Measurements from ENCODE around the gene PWWP2B. TPM values are rescaled to one million over a fixed set of nuclear protein-coding genes. Genes with fewer than 3 reads are reported as not detected.

Gene PWWP2B
- total and polyA plus RNA-seq, 2 donors (not counting 3 experiments of a cell fraction or from before 2014, with no cell fraction given), result 4.6 to 11.8 TPM

DNA sequence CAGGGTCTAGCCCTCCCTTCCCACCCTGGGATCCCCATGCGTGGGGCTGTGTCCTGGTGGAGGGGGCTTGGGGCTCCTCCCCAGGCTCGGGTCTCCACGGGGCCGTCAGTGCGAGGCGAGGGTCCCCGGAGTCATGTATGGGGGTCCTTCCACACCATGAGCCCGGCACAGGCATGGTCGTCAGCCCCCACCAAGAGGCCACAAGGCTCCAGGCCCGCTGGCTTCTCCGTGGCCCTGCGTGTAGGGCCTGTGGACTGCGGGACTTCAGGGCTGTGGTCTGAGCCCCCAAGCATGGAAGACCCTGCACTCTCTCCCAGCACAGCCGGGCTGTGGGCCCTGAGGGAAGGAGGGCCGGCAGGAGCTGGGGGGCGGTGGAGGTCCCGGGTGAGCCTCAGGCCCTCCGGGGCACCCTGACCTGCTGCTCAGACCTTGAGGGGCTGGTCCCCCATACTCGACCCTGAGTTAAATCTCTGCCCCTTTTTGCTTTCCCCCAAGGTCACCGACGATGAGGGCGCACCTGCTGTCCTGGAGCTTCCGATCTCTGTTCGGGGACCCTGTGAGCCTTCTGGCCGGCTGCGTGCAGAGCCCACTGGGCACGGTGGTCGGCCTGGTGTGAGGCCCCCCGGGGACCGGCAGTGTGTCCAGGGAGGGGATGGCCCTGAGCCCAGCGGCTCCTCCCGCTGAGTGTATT is 19.7 kb downstream of the PWWP2B start:
- ChIA-PET POLR2A (no interaction called here), CTCF (no interaction called here)
- no peak overlapping the region for H3K4me3 ChIP-seq (replicated peaks in 1 of 3; ENCODE audit: insufficient read depth in 1 of 3, low read depth in 1 of 3, low read length in 3 of 3)
- no peak for FAIRE-seq
- no peaks in the 10 kb centered on the region for H3K9me3 ChIP-seq (replicated peaks; ENCODE audit: control insufficient read depth, insufficient read depth, low read length)
- DNase-seq (ENCODE audit: low read depth, low spot score), result no peak
- no peaks in the 10 kb centered on the region for H3K36me3 ChIP-seq (ENCODE audit: control insufficient read depth in 2 of 2, extremely low read depth in 1 of 2, insufficient read depth in 2 of 2, low read length in 2 of 2)
- H2AFZ ChIP-seq (ENCODE audit: low read depth, low read length), result no peak overlapping the region
- no peak for TF ChIP-seq JUN (IDR thresholded peaks at IDR 0.05; ENCODE audit: borderline replicate concordance, insufficient read depth, insufficient read length, low read depth)
- no peak for TF ChIP-seq POLR2AphosphoS5 (IDR thresholded peaks at IDR 0.05; ENCODE audit: insufficient read depth, low read depth, low read length)
- no peak for TF ChIP-seq FOS (IDR thresholded peaks at IDR 0.05; ENCODE audit: borderline replicate concordance, insufficient read depth, low read length)
- TF ChIP-seq, protein P1, sequence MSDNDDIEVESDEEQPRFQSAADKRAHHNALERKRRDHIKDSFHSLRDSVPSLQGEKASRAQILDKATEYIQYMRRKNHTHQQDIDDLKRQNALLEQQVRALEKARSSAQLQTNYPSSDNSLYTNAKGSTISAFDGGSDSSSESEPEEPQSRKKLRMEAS (IDR thresholded peaks at IDR 0.05; ENCODE audit: insufficient read depth, insufficient read length), result no peak
- TF ChIP-seq GATA2 (IDR thresholded peaks at IDR 0.05; ENCODE audit: insufficient read depth, insufficient read length, low read depth, low read length), result no peak
- TF ChIP-seq EZH2 (IDR thresholded peaks at IDR 0.05; ENCODE audit: borderline replicate concordance, low read depth, low read length, severe bottlenecking), result no peak
- TF ChIP-seq, protein P2, sequence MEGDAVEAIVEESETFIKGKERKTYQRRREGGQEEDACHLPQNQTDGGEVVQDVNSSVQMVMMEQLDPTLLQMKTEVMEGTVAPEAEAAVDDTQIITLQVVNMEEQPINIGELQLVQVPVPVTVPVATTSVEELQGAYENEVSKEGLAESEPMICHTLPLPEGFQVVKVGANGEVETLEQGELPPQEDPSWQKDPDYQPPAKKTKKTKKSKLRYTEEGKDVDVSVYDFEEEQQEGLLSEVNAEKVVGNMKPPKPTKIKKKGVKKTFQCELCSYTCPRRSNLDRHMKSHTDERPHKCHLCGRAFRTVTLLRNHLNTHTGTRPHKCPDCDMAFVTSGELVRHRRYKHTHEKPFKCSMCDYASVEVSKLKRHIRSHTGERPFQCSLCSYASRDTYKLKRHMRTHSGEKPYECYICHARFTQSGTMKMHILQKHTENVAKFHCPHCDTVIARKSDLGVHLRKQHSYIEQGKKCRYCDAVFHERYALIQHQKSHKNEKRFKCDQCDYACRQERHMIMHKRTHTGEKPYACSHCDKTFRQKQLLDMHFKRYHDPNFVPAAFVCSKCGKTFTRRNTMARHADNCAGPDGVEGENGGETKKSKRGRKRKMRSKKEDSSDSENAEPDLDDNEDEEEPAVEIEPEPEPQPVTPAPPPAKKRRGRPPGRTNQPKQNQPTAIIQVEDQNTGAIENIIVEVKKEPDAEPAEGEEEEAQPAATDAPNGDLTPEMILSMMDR (IDR thresholded peaks at IDR 0.05; ENCODE audit: extremely low read depth in 1 of 2, insufficient read depth in 1 of 2, low read depth in 1 of 2, low read length in 2 of 2), result no peak
- TF ChIP-seq POLR2A (IDR thresholded peaks at IDR 0.05; ENCODE audit: low read depth, low read length), result no peak
- no peak for TF ChIP-seq MYC (IDR thresholded peaks at IDR 0.05; ENCODE audit: low read depth, low read length)
- H3K4me2 ChIP-seq (ENCODE audit: insufficient read depth, low read length), result no peak overlapping the region
- no peaks in the 10 kb centered on the region for H4K20me1 ChIP-seq (replicated peaks; ENCODE audit: control insufficient read depth, extremely low read depth, insufficient read depth, low read length)
- H3K9me1 ChIP-seq (replicated peaks; ENCODE audit: control insufficient read depth, extremely low read depth, insufficient read depth, low read length), result no peaks in the 10 kb centered on the region
- no peaks in the 10 kb centered on the region for H3K79me2 ChIP-seq (ENCODE audit: control insufficient read depth, insufficient read depth, low read length)
- H3K27ac ChIP-seq (ENCODE audit: insufficient read depth, low read depth, low read length), result no peak overlapping the region
- intact Hi-C loops (cut with micrococcal nuclease), result no loop called here
- BruUV-seq (replicated peaks), result no TSS peak
- dilution Hi-C loops (cut with MboI; ENCODE audit: extremely low pct_ligation_motif_present, low sequenced_read_pairs), result no loop called here
- H3K27me3 ChIP-seq (ENCODE audit: control insufficient read depth in 2 of 2, insufficient read depth in 2 of 2, low read length in 2 of 2), result no peaks in the 10 kb centered on the region
- H3K9ac ChIP-seq (replicated peaks; ENCODE audit: extremely low read depth, insufficient read depth, low read length), result no peak overlapping the region
- H3K4me1 ChIP-seq (ENCODE audit: control insufficient read depth, extremely low read depth, insufficient read depth, low read length), result peaks cover 20% of the 10 kb centered on the region
